T-helper 1 cell treated with Interleukin-12 subunit alpha and Interleukin-12 subunit beta and Interleukin-4 antibody, amounts not matched to agents 30 μg/mL and 1 μg/mL, for 36 hours (primary cell): Measurements from ENCODE around the gene PCDH12.

Experiments used
- H3K27ac Mint-ChIP-seq: one replicate; pipeline ENCODE4 v1.8.0; 2021; ENCODE audit warnings: mild to moderate bottlenecking, mixed read lengths
- H3K27me3 Mint-ChIP-seq: one replicate; pipeline ENCODE4 v1.8.0; 2021; ENCODE audit warnings: low read depth, mixed read lengths
- H3K36me3 Mint-ChIP-seq: one replicate; pipeline ENCODE4 v1.8.0; 2021; ENCODE audit warnings: low read depth, mixed read lengths
- H3K4me1 Mint-ChIP-seq: one replicate; pipeline ENCODE4 v1.8.0; 2021; ENCODE audit warnings: low read depth, mixed read lengths
- H3K4me3 Mint-ChIP-seq: one replicate; pipeline ENCODE4 v1.8.0; 2021; ENCODE audit warnings: mild to moderate bottlenecking, moderate library complexity, mixed read lengths
- H3K9me3 Mint-ChIP-seq: one replicate; pipeline ENCODE4 v1.8.0; 2021; ENCODE audit warnings: mixed read lengths

Gene PCDH12

DNA sequence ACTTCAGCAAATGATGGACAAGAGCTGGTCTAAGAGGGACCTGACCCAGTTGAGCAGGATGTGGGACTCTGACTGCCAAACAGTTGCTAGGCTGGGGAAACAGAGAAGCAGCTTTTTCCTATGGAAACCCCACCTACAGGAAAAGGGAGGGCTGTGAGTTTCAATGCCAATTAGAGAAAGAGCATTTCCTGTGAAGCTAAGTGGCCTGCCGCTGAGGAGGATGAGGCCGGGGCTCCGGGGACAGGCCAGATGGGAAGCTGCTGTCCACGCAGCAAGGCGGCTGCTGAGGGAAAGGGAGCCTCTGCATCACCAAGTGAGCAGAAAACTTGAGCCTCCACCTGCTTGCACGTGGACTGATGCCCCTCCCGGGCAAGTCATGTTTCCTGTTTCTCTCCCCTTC, at the start of gene PCDH12:
TSS of gene PCDH12 (minus strand) at position 90 of the 400 bp plus-strand sequence. CDS start 351 bp downstream, outside the sequence.
- Mint-ChIP-seq H3K27me3 (no peaks in the 10 kb centered on the region), H3K4me1 (peaks cover 49% of the 10 kb centered on the region), H3K9me3 (no peaks in the 10 kb centered on the region), H3K27ac (peak within 1 kb of the TSS; percentile 89), H3K4me3 (peak within 1 kb of the TSS; percentile 71), H3K36me3 (no peaks in the 10 kb centered on the region)

DNA sequence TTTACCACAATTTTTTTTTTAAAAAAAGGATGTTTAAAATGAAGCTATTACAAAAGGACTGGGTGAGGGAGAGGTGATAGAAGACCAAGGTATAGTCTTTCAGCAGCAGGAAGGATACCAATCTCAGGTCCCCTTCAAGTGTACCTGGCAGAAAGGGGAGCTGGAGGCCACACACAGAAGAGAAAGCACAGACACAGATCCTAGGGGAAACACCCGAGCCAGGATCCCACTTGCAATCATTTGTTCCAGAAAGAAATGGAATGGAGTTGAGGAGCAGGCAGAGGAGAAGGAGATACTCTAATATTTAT, 49.2 kb upstream of the PCDH12 start:
- H3K27me3 Mint-ChIP-seq: no peaks in the 10 kb centered on the region
- no peaks in the 10 kb centered on the region for H3K9me3 Mint-ChIP-seq
- peak overlapping the region; percentile 74 for H3K4me3 Mint-ChIP-seq
- H3K27ac Mint-ChIP-seq: peak overlapping the region; percentile 92
- peaks cover 62% of the 10 kb centered on the region for H3K4me1 Mint-ChIP-seq
- peaks cover 48% of the 10 kb centered on the region for H3K36me3 Mint-ChIP-seq

DNA sequence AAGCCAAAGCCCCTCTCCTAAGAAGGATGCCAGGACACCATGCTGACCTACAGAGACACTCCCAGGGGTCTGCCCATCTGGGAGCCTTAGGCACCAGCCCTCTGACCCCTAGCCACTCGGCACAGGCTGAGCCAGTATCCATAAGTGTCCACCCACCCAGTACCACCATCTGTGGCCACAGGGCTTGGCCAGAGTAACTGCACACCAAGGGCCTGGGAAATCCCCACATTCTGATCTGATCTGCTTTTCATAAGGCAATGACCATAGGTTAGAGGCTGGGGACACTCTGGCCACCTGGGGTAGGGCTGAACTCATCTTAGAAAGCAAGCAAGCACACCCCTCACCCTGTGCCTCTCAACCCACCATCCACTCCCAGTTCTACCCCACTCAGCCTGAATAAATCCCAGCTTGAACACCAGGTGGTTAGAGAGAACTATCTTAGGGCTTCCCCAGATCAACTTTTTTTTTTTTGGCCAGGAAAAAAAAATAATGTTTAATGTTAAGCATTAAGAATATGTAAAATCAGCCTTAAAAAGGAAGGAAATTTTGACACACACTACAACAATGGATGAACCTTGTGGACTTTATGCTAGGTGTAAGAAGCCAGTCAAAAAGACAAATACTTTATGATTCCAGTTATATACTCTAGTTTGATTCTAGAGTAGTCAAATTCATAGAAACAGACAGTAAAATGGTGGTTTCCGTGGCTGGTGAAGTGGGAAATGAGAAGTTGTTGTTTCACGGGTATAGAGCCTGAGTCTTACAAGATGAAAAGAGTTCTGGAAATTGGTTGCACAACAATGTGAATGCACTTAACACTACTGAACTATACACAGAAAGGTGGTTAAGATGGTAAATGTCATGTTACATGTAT, 48.6 kb upstream of the PCDH12 start:
- peaks cover 54% of the 10 kb centered on the region for H3K36me3 Mint-ChIP-seq
- H3K9me3 Mint-ChIP-seq: no peaks in the 10 kb centered on the region
- H3K27ac Mint-ChIP-seq: peak overlapping the region; percentile 92
- no peaks in the 10 kb centered on the region for H3K27me3 Mint-ChIP-seq
- H3K4me1 Mint-ChIP-seq: peaks cover 58% of the 10 kb centered on the region
- peak overlapping the region; percentile 74 for H3K4me3 Mint-ChIP-seq

DNA sequence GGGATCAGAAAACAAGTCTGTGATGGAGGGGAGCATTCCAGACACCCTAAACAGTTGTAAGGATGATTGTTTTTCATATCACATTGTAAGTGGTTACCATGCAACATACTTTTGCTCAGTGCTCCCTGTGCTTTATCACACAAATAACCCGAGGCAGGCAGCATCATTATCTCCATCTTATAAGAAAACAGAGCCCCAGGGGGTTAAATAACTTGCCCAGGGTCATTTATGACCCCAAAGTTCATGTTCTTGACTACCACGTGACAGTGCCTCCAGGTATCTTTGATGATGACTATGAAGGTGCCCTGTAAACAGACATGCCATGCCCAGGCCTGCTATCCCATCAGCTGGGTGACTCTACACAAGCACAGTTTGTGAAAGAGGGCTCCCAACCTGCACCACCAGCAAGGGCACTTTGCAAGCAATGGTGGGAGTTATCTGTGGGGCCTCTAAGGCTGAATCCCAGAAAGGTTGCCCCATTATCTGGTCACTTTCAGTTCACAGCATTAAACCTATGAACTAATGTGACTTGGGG, 45.3 kb upstream of the PCDH12 start:
- no peaks in the 10 kb centered on the region for H3K9me3 Mint-ChIP-seq
- peaks cover 62% of the 10 kb centered on the region for H3K36me3 Mint-ChIP-seq
- no peaks in the 10 kb centered on the region for H3K27me3 Mint-ChIP-seq
- no peak overlapping the region for H3K27ac Mint-ChIP-seq
- H3K4me3 Mint-ChIP-seq: no peak overlapping the region
- H3K4me1 Mint-ChIP-seq: peaks cover 50% of the 10 kb centered on the region

DNA sequence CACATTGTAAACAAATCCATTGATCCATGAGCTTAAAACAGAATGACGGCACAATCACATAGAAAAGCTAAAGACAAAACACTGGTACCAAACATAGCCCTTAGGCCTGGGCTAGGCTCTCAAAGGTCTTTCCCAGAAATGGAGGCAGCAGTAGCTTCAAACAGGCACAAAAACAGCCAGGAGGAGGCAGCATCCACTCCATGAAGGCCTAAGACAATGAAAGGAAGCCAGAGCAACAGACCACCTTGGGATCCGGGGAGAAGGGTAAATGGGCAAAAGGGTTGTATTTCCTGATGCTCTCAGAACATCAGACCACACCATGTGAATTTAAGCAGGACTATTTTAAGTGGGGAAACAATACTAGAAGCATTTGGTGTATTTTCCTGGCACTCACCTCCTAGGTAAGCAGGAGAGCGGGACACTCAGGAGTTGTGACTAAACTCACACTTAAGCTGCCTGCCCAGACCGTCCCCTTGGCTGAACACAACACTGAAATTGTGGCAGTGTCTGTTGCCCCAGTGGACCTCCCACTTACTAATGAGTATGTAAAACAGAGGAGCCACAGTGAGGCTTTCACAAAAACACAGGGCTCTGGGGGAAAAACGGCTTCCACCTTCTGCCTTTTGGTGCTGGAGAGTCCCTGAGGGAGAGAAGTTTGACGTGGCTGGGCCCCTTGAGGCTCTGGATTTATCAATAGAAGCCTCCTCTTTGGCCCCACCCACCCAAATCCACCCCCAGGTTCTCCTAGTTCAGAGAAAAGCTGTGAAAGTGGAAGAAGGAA, 42.9 kb upstream of the PCDH12 start:
- Mint-ChIP-seq H3K4me1 (peaks cover 32% of the 10 kb centered on the region), H3K27ac (peak overlapping the region; percentile 12), H3K9me3 (no peaks in the 10 kb centered on the region), H3K4me3 (no peak overlapping the region), H3K27me3 (no peaks in the 10 kb centered on the region), H3K36me3 (peaks cover 51% of the 10 kb centered on the region)

DNA sequence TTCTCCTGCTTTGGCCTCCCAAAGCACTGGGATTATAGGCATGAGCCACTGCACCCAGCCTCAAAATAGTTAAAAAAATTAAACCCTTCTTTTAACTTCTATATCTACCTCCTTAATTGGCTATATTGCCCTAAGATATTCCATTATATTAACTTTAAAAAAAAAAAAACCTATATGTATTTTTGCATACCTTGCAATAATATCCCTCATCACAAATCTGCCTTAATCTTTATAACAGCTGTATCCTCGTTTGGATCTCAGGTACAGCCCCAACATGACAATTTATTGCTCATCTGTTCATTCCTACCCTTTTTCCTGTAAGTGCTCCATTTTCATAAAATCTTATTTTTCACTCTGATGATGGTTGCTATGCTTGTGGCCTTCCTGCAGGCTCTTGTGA, 42.2 kb upstream of the PCDH12 start:
- no peaks in the 10 kb centered on the region for H3K9me3 Mint-ChIP-seq
- peak overlapping the region; percentile 11 for H3K27ac Mint-ChIP-seq
- H3K36me3 Mint-ChIP-seq: peaks cover 46% of the 10 kb centered on the region
- H3K4me3 Mint-ChIP-seq: no peak overlapping the region
- peaks cover 25% of the 10 kb centered on the region for H3K4me1 Mint-ChIP-seq
- no peaks in the 10 kb centered on the region for H3K27me3 Mint-ChIP-seq

DNA sequence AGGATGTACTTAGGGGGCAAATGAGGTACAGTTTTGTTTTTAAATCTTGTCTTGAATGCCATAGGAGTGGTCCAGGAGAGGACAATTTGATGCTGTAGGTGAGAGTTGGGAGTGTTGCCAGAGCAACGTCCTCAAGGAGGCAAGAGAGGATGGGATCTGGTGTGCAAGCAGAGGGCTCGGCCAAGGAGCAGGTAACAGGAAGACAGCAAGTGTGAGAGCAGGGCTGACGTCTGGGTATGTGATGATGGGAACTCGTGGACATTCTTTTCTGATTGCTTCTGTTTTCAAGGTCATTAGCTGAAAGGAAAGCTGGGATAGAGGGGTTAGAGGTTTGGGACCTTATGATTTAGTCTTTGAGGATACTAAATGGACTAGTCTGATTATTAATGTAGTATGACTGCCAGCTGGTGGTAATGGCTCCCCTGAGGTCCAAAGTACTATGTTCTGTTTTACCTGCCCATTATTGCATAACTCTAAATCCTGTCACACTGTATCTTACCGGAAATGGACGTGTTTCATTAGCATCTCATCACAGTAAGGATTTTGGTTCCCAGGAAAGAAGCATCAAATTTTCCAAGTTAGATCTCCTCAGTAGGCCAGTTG, 39.5 kb upstream of the PCDH12 start:
- Mint-ChIP-seq H3K9me3 (no peaks in the 10 kb centered on the region), H3K27me3 (no peaks in the 10 kb centered on the region), H3K4me1 (peaks cover 14% of the 10 kb centered on the region), H3K36me3 (peaks cover 54% of the 10 kb centered on the region), H3K27ac (no peak overlapping the region), H3K4me3 (no peak overlapping the region)

DNA sequence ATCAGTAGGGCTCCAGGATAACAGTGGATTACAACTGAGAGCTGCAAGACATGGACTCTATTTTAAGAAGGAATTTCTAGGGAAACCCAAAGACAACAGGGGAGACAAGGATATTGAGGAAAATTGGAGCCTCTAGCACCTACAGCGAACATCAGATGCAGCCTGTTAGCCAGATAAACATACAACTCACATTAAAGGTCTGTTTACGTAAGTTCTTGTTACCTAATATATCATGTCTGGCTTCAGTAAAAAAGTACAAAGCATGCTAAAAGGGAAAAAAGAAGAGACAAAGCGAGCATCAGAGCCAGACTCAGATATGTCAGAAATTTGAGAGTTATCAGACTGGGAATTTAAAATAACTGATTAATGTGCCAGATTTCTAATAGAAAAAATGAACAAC, 37.7 kb upstream of the PCDH12 start:
- Mint-ChIP-seq H3K4me3 (no peak overlapping the region), H3K27me3 (no peaks in the 10 kb centered on the region), H3K27ac (no peak overlapping the region), H3K9me3 (no peaks in the 10 kb centered on the region), H3K36me3 (peaks cover 41% of the 10 kb centered on the region), H3K4me1 (peaks cover 15% of the 10 kb centered on the region)

DNA sequence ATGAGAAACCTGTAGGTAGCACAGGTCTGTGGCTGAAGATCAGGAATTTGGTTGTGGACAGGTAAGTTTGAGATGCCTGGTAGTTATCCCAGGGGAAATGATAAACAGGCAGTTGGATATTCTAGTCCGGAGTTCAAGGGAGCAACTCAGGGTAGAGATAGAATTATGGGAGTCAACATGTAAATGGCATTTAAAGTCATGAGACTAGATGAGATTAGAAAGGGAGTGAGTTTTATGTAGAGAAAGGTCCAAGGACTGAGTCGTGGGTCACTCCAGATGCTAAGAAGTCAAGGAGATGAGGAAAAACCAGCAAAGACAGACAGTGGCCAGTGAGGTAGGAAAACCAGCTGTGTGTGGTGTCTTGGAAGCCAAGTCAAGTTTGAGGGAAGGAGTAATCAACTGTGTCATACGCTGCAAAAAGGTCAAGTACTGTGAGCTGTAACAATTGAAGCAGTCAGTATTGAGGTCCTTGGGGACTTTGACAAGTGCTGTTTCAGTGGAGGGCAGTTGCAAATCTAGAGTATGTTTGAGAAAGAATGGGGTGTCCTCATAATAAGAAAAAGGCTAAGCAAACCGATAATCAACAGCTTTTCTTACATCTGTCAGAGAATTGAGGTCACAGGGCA, 36.6 kb upstream of the PCDH12 start:
- Mint-ChIP-seq H3K27ac (no peak overlapping the region), H3K36me3 (peaks cover 37% of the 10 kb centered on the region)

DNA sequence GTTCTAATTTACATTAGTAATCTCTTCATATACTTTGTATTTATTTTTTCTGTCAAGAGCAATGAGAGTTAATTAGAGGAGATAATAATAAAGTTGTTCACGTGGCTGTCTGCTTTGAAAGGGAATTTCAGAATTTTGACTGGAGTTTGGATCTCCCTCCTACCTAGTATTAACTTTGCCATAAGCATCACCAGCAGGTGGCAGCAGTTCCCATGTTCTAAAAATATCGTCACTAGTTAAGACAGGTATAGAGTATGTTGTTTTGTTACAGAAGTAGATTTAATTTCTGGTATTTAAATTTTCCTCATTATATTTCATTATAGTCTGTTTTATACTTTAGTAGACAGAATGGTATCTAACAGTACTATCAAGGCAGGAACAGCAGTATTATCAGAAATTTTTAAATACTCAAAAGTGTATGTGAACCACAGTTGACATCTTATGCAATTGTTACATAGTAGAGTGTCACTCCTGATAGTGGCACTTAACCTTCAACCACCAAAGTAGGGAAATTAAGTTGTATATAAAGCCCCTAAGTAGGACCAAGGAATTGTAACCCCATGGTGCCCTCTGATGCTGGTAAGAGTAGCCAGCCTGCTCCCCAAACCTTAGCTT, 34.5 kb upstream of the PCDH12 start:
- Mint-ChIP-seq H3K27me3 (no peaks in the 10 kb centered on the region), H3K27ac (no peak overlapping the region), H3K4me3 (no peak overlapping the region), H3K4me1 (peaks cover 13% of the 10 kb centered on the region), H3K9me3 (no peaks in the 10 kb centered on the region), H3K36me3 (peaks cover 34% of the 10 kb centered on the region)

More for the DNA sequence above, 36.6 kb upstream of the PCDH12 start:
- Mint-ChIP-seq H3K4me1 (peaks cover 13% of the 10 kb centered on the region), H3K4me3 (no peak overlapping the region), H3K27me3 (no peaks in the 10 kb centered on the region), H3K9me3 (no peaks in the 10 kb centered on the region)

DNA sequence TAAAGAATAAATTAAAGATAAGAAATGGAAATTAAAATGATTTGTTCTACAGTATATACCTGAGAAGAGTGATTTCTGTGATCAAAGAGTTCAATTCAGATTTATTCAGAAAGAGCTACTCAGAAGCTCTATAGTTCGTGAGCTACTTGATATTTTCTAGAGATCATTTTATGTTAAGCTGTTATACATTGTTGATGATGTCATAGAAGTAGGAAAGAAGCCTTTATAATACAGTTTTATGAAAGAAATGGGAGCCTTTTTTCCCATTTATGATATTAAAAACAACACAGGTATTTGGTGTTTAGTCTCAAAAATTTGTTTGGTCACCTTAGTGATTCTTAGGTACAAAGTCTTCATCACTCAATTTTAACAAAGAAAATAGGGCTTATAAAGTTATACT, 31.7 kb upstream of the PCDH12 start:
- H3K4me3 Mint-ChIP-seq: no peak overlapping the region
- H3K9me3 Mint-ChIP-seq: no peaks in the 10 kb centered on the region
- H3K27me3 Mint-ChIP-seq: no peaks in the 10 kb centered on the region
- H3K27ac Mint-ChIP-seq: no peak overlapping the region
- peaks cover 8% of the 10 kb centered on the region for H3K4me1 Mint-ChIP-seq
- H3K36me3 Mint-ChIP-seq: peaks cover 38% of the 10 kb centered on the region

DNA sequence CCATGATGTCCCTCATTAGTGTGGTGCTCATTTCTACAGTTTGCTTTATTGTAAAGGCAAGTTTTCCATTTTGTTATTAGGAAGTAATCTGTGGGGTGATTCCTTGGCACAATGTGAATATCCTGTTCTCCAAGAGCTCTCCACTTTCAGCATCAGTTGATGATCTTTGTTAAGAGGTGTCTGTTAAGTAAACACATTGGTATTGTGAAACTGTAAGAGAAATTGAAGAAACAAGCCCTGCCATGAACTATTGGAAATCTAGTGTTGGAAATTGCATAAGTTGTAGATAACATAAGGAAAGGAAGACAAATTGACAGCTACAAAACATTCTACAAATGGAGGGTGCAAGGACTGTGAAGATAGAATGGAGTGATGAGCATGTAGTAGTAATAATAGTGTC, 28.1 kb upstream of the PCDH12 start:
- Mint-ChIP-seq H3K27ac (no peak overlapping the region), H3K4me1 (no peaks in the 10 kb centered on the region), H3K27me3 (no peaks in the 10 kb centered on the region)

DNA sequence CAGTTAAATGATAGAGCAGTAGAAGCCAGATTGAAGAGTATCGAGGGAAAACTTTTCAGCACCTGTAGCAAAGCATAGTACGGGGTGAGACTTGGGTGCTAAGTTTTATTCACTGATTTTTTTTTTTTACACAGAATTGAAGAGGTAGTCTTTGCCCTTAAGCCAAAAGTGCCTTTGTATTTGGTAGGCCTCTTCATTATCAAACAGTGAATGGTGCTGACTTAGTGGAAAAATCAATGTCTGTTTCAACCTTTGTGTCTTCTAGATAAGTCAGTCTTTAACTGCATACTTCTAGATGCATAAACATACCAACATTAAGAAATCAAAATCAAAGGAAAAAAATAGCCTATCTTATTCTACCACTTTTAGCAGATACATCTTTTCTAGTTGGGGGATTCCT, 24.6 kb upstream of the PCDH12 start:
- Mint-ChIP-seq H3K9me3 (no peaks in the 10 kb centered on the region), H3K4me1 (no peaks in the 10 kb centered on the region), H3K4me3 (no peak overlapping the region), H3K27ac (no peak overlapping the region), H3K27me3 (no peaks in the 10 kb centered on the region), H3K36me3 (peaks cover 41% of the 10 kb centered on the region)

More for the DNA sequence above, 28.1 kb upstream of the PCDH12 start:
- Mint-ChIP-seq H3K36me3 (peaks cover 33% of the 10 kb centered on the region), H3K9me3 (no peaks in the 10 kb centered on the region), H3K4me3 (no peak overlapping the region)

DNA sequence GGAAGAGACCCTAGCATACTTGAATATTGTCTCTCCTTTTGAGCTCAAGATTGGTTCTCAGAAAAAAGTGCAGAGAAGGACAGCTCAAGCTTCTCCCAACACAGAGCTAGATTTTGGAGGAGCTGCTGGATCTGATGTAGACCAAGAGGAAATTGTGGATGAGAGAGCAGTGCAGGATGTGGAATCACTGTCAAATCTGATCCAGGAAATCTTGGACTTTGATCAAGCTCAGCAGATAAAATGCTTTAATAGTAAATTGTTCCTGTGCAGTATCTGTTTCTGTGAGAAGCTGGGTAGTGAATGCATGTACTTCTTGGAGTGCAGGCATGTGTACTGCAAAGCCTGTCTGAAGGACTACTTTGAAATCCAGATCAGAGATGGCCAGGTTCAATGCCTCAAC, 20.4 kb upstream of the PCDH12 start:
- no peaks in the 10 kb centered on the region for H3K27me3 Mint-ChIP-seq
- peaks cover 14% of the 10 kb centered on the region for H3K4me1 Mint-ChIP-seq
- no peaks in the 10 kb centered on the region for H3K9me3 Mint-ChIP-seq
- peaks cover 38% of the 10 kb centered on the region for H3K36me3 Mint-ChIP-seq
- no peak overlapping the region for H3K4me3 Mint-ChIP-seq
- H3K27ac Mint-ChIP-seq: no peak overlapping the region
